A549 treated with AZD9567 at 1 μM for 4 hours (cell line): ENCODE results near the gene KIRREL3. TPM values are rescaled to one million over a fixed set of nuclear protein-coding genes. Genes with fewer than 3 reads are reported as not detected.

Experiments
- total RNA-seq: library from RNA; stranded (reverse); fragments of 200-300 nt; extraction: Qiagen RNA extraction; gene quantifications from 5 replicates; pipeline ENCODE4 v1.2.3, GENCODE V29; 2022; ENCODE audit not compliant: insufficient read depth

The KIRREL3 gene
- 10.4 to 17.6 TPM (median 11.8 TPM) in 5 replicates for total RNA-seq

DNA sequence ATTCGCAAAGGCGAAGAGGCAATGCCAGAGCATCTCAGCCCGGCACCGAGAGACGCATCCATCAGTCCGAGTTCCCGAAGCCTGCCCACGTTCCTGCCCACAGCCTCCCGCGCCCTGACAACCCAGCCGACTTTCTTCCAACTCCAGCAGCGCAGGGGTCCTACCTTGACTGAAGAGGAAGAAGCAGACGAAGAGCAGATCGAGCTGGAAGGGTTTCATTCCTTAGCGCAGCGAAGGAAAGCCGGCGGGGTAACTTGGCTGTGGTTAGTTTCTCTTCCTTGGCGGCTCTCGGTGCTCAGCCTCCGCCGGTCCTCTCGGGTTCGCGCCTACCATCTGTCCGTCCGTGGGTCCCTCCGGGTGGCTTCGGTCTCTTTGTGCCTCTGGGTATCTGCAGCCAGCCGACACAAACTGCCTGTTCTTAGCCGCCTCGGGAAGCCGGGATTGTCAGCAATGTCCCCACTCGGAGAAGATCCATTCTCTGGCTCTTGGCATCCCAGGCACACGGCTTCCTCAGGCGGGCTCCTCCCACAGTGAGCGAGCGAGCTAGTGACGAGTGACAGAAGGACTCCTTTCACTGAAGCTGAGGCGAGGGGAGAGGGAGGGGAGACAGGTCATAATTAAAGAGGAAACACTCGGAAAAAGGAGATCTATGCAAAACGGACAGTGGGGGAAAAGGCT lies at the start of gene KIRREL3:
Gene KIRREL3 (minus strand): TSS at position 480 of the 678 bp plus-strand sequence.

